ENCODE data around the gene MTHFS. TPM values are rescaled to one million over a fixed set of nuclear protein-coding genes. Genes with fewer than 3 reads are reported as not detected.

MTHFS gene
- total RNA-seq, 1 donor from 2014 or later = 3.8 TPM

GRCh38 chr15:79804838-79805237, 92.0 kb downstream of the MTHFS start:
- H3K9me3 Mint-ChIP-seq (ENCODE audit: unreplicated experiment) = no peaks in the 10 kb centered on the region
- H3K4me1 Mint-ChIP-seq (ENCODE audit: low read depth, unreplicated experiment) = no peaks in the 10 kb centered on the region
- no peak for TF ChIP-seq CTCF (IDR thresholded peaks at IDR 0.05; ENCODE audit: partially characterized antibody, unreplicated experiment)
- DNase-seq = no peak
- H3K27me3 Mint-ChIP-seq (ENCODE audit: unreplicated experiment) = peaks cover 2% of the 10 kb centered on the region
- no peak overlapping the region for H3K4me3 Mint-ChIP-seq (ENCODE audit: unreplicated experiment)
- H3K27ac Mint-ChIP-seq (ENCODE audit: unreplicated experiment) = no peak overlapping the region
- H3K36me3 Mint-ChIP-seq (ENCODE audit: unreplicated experiment) = peaks cover 4% of the 10 kb centered on the region

DNA sequence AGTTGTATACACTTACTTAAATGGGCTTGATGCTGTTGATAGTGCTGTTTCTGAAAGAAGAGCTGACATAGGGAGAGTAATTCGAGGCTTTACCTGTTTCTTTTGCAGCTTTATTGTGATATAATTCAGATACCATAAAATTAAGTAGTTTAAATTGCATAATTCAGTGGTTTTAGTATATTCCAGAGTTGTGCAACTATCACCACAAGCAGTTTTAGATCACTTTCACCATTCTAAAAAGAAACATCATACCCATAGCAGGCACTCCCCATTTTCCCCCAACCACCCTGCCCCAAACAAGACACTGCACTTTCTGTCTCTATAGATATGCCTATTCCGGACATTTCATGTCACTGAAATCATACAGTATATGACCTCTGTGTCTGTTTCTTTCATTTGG, 98.5 kb downstream of the MTHFS start:
- no peak for DNase-seq
- H3K27me3 Mint-ChIP-seq (ENCODE audit: unreplicated experiment) = no peaks in the 10 kb centered on the region
- no peak overlapping the region for H3K4me3 Mint-ChIP-seq (ENCODE audit: unreplicated experiment)
- no peaks in the 10 kb centered on the region for H3K36me3 Mint-ChIP-seq (ENCODE audit: unreplicated experiment)
- TF ChIP-seq CTCF (IDR thresholded peaks at IDR 0.05; ENCODE audit: partially characterized antibody, unreplicated experiment) = no peak
- H3K4me1 Mint-ChIP-seq (ENCODE audit: low read depth, unreplicated experiment) = no peaks in the 10 kb centered on the region
- H3K27ac Mint-ChIP-seq (ENCODE audit: unreplicated experiment) = no peak overlapping the region
- no peaks in the 10 kb centered on the region for H3K9me3 Mint-ChIP-seq (ENCODE audit: unreplicated experiment)

Other genes with a start within 250 kb of the MTHFS start
- not detected for gene BCL2A1, start 74.2 kb upstream of the MTHFS start, total RNA-seq (ENCODE audit: unreplicated experiment)
- gene ZFAND6, start 162.7 kb upstream of the MTHFS start, total RNA-seq (ENCODE audit: unreplicated experiment) = 80.1 TPM

All from glutamatergic neuron (in vitro differentiated cells).